HG02678 (cell line): ENCODE measurements around the gene GOLGA6L10.
"Not testable (repeated sequence)": the region's sequence is repeated elsewhere in the genome, so short reads cannot be mapped to it uniquely, and the experiment has no call there.

ENCODE experiments used
- ATAC-seq: cut with Tn5 transposase; IDR thresholded peaks from one replicate; pipeline ENCODE4 v1.9.1; 2021; ENCODE audit warnings: mild to moderate bottlenecking, moderate library complexity; ENCODE audit not compliant: unreplicated experiment

GOLGA6L10 gene

GRCh38 chr15:82344421-82344820, 4.9 kb downstream of the GOLGA6L10 start:
- not testable (repeated sequence) for ATAC-seq

DNA sequence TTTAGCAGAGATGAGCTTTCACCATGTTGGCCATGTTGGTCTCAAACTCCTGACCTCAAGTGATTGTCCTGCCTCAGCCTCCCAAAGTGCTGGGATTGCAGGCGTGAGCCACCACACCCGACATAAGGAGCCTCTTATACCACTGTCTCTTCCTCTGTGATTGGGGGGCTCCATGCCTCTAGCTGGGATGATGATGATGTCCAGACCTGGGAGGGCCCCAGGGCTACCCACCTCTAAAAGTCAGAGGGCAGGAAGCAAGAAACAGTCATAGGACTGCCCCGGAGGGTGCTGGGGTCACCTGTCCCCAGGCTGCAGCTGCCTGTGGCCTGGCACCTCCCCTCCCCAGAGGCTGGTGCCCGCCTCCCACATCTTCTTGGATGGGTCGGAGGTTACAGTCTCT, 5.4 kb downstream of the GOLGA6L10 start:
- ATAC-seq, result not testable (repeated sequence)

DNA sequence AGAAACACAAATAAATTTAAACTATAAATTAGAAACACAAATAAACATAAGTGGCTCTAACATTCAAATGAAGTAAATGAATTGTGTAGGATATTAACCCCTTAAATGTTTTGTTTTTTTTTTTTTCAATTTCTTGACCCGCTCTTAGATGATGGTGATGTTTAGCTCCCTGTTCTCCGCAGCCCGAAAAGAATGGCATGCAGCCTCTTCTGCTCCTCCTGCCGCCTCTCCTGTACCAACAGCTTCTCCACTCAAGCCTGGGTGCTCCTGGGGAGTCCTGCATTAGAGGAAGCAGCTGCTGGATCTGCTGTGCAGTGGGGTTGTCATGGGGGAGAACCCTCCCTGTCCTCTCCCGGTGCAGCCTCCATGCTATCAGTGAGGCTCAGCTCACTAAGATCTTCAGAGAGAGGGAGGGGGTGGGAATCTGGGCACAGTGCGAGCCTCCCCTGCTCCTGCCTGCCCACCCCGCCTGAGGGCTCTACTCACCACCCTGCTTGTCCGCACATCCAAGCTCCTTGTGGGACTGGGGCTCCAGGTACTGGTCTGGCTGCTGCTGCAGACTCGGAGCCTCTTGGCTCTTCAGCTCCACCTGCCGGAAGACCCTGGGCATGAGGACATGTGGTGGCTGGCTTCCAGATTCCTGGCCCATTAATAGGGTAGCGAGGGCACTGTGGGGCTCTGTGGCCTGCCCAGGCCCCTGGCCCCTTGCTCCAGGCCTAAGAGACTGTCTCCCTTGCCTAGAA, 6.5 kb downstream of the GOLGA6L10 start:
- ATAC-seq, result not testable (repeated sequence)

GRCh38 chr15:82338573-82338972, 10.7 kb downstream of the GOLGA6L10 start:
- ATAC-seq, result not testable (repeated sequence)

DNA sequence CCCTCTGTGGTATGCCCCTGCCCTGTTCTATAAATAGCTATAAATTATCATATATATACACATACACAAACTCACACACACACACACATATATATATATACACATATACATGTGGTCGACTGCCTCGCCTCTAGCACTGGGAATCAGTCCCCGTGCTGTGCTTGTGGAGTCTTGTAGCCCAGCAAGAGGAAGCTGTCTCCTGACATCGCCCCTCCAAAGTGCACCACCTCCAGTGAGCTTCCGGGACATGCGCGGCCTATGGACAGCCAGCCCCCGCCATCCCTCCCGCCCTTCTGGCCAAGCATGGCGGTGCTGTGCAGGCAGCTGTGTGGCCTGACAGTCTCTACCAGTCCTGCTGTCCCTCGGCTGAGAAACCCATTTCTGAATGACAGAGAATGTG, 11.2 kb downstream of the GOLGA6L10 start:
- not testable (repeated sequence) for ATAC-seq

DNA sequence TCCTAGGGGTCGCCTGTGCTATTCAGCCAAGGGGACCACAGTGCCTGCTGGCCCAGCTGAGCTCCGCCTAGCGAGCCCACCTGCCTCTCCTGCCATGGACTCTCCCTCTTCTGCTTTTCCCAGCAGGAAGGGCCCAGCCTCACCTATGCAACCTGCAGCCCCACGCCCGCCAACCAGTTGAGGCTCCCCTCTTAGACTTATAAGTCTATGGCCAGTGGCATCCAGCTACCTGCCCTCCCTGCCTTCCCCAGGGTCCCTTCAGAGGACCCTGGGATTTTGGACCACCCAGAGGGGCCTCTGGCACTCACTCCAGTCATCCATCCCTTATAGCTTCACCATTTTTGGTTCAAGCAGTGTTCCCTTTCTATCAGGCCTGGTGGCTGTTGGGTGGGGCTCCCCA, 12.2 kb downstream of the GOLGA6L10 start:
- ATAC-seq, result not testable (repeated sequence)

GRCh38 chr15:82336180-82336647, 13.1 kb downstream of the GOLGA6L10 start:
- peak; percentile 41 for ATAC-seq

DNA sequence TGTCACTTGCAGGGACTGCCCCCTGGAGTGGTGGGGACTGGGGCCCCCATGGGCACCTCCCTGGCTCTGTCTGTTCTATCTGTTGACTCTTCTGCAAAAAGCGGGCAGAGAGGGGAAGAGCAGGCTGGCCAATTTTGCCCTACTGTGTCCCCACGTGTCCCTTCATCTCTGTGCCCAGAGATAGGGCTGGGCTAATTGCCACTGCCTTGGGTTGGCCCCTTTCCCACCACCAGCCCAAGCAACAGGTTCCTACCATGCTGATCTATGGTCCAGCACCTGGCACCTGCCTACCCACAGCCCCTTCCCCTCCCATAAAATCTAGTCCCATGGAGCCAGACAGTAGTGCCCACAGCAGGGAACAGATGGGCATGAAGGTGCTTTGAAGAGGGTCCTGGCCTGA, 14.3 kb downstream of the GOLGA6L10 start:
- ATAC-seq, result not testable (repeated sequence)

GRCh38 chr15:82334554-82334932, 14.7 kb downstream of the GOLGA6L10 start:
- not testable (repeated sequence) for ATAC-seq

DNA sequence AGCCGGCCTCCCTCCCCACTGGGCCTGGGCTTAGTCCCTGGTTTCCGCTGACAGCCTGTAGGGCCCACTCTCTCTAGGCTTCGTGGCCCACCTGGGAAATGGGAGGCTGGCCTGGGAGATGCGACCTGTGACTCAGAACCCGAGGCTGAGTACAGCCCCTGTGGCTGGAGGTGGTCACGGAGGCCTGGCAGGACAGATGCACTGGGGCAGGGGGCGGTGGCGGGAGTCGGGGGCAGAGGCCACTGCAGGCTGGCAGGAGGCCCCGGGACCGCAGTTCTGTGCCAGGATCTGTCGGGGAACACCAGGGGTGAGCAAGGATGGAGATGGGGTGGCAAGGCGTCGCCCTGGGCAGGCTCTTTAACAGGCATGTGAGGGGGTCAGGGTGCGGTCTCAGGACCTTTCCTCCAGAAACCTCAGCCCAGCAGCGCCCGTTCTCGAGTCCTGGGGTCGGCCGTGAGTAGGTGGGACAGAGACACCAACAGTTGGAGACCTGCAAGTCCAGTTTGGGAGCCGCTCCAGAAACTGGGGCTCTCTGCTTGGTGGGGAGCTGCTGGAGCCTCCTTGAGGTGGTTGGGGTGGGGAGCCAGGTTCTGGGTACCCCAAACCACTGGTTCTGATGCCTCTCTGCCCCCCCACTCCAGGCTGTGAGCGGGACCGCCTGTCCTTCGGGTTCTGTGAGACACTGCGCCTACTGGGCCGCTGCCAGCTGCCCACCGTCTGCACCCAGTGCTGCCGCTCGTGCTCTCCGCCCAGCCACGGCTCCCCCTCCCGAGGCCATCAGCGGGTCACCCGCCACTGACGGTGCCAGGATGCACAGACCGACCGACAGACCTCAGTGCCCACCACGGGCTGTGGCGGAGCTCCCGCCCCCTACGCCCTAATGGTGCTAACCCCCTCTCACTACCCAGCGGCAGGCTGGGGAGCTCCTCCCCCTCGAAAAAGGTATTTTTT, 15.4 kb downstream of the GOLGA6L10 start:
- not testable (repeated sequence) for ATAC-seq

- not testable (repeated sequence) for ATAC-seq
Measured at GRCh38 chr15:82332711-82333602, 16.3 kb downstream of the GOLGA6L10 start.

DNA sequence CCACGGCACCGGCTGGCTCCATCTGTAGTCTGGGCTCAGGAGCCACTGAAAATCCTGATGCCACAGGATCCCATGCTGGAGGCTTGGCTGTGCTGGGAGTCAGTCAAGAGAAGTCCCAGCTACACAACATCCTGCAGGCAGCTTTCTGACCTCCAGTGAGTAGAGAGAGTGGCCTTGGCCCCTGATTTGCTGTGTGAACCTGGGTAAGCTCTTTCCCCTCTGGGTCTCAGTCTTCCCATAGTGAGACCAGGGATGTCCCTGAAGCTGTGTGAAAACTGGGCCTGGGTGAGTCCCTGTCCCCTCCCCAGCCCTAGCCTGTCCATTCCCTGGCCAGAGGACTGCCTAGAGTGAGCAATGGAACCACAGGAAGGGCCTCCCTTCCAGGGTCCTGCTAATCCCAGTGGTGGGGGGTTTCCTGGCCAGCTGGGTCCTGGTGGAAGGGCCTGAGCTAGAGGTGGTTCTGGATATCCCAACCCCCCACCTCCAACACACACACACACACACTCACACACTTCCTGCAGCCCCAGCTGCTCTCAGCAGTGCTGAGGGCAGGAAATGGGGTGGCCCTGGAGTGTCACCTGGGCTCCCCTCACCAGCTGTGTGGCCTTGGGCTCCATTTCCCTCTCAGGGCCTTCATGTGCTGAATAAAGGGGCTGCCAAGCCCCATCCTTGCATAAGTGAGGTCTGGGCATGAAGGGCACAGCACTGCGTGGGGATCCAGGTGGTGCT, 17.5 kb downstream of the GOLGA6L10 start:
- ATAC-seq, result not testable (repeated sequence)

GRCh38 chr15:82330921-82331320, 18.4 kb downstream of the GOLGA6L10 start:
- not testable (repeated sequence) for ATAC-seq

GRCh38 chr15:82329039-82329438, 20.2 kb downstream of the GOLGA6L10 start:
- not testable (repeated sequence) for ATAC-seq

DNA sequence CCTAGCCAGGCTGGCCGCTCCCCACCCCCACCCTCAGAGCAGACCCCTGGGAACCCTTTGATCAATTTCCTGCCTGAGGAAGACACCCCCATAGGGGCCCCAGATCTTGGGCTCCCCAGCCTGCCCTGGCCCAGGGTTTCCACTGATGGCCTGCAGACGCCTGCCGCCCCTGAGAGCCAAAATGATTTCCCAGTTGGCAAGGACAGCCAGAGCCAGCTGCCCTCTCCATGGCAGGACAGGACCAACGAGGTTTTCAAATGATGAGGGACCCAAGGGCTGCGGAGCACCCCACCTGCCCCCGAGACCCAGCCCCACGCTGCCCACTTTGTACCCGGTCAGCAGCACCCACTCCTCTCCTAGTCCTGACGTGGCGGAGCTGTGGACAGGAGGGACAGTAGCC, 21.9 kb downstream of the GOLGA6L10 start:
- not testable (repeated sequence) for ATAC-seq

GRCh38 chr15:82326896-82327295, 22.4 kb downstream of the GOLGA6L10 start:
- ATAC-seq, result not testable (repeated sequence)

- not testable (repeated sequence) for ATAC-seq
Measured at GRCh38 chr15:82325646-82326045, 23.6 kb downstream of the GOLGA6L10 start.

DNA sequence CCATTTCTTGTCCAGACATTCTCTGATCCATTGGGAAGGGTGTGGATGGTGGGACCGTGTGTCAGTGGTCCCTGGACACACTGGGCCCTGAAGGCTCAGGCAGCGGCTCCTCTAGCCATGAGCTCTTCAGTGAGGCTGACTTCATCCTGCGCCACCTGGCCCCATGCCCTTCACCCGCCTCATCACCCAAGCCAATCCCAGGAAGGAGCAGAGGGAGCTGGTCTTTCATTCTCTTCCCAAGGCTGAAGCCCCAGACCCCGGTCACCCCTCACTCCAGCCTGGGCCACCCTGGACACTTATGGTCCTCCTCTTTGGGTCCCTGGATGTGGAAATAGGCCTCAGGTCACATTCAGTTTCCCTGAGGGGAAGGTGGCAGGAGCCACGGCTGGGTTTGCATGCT, 24.4 kb downstream of the GOLGA6L10 start:
- not testable (repeated sequence) for ATAC-seq

- ATAC-seq, result not testable (repeated sequence)
Measured at GRCh38 chr15:82322488-82322887, 26.8 kb downstream of the GOLGA6L10 start.

- ATAC-seq, result not testable (repeated sequence)
Measured at GRCh38 chr15:82320861-82321260, 28.4 kb downstream of the GOLGA6L10 start.
